Measurements from ENCODE around the gene SLCO6A1.

GRCh38 chr5:102523541-102524175 lies 24.9 kb upstream of the SLCO6A1 start:
- TF ChIP-seq CTCF (IDR thresholded peaks at IDR 0.05) (no peak), POLR2A (IDR thresholded peaks at IDR 0.05) (no peak)

Measured in right lobe of liver (tissue), 4 donors.